Tongue (tissue), 2 donors: ENCODE results near the gene ASB15. TPM values are rescaled to one million over a fixed set of nuclear protein-coding genes. Genes with fewer than 3 reads are reported as not detected.
"Not testable (repeated sequence)": the region's sequence is repeated elsewhere in the genome, so short reads cannot be mapped to it uniquely, and the experiment has no call there.

ENCODE experiments used
- DNase-seq: peaks from one replicate; pipeline ENCODE4 v3.0.0-alpha.2; 2015
- total RNA-seq: library from RNA; depleted of rRNA; stranded (reverse); fragments of >200 nt; gene quantifications from one replicate; pipeline ENCODE4 v1.2.3, GENCODE V29; 2014

Gene ASB15
- total RNA-seq = 10.8 TPM

- peak; percentile 65 for DNase-seq
Measured at GRCh38 chr7:123601530-123601929, at the start of gene ASB15. TSS of gene ASB15 (plus strand) at chr7:123601821. CDS start at chr7:123614503, 12,682 bp downstream.

- not testable (repeated sequence) for DNase-seq
Measured at GRCh38 chr7:123552134-123552533, 49.5 kb upstream of the ASB15 start.

DNA sequence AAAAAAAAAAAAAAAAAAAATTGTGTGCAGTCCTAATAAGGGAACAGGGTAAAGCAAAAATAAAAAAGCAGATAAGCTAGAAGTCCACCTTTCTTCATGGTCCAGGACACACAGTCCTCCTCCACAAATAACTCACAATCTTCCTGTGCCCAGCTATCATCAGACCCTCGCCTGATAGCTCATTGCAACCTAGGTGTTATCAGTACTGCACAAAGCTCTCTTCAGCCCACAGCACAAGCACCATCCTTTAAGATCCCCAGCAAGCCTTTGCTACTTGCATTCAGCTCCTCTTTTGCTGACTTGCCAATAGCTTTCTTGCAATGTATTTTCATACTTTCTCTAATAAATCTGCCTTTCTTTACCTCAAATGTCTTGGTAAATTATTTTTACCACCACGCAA is 49.0 kb upstream of the ASB15 start:
- no peak for DNase-seq

- DNase-seq = no peak
Measured at GRCh38 chr7:123553159-123553558, 48.5 kb upstream of the ASB15 start.

GRCh38 chr7:123555484-123555883 is 46.1 kb upstream of the ASB15 start:
- no peak for DNase-seq

- DNase-seq = no peak
Measured at GRCh38 chr7:123557016-123557397, 44.6 kb upstream of the ASB15 start.

DNA sequence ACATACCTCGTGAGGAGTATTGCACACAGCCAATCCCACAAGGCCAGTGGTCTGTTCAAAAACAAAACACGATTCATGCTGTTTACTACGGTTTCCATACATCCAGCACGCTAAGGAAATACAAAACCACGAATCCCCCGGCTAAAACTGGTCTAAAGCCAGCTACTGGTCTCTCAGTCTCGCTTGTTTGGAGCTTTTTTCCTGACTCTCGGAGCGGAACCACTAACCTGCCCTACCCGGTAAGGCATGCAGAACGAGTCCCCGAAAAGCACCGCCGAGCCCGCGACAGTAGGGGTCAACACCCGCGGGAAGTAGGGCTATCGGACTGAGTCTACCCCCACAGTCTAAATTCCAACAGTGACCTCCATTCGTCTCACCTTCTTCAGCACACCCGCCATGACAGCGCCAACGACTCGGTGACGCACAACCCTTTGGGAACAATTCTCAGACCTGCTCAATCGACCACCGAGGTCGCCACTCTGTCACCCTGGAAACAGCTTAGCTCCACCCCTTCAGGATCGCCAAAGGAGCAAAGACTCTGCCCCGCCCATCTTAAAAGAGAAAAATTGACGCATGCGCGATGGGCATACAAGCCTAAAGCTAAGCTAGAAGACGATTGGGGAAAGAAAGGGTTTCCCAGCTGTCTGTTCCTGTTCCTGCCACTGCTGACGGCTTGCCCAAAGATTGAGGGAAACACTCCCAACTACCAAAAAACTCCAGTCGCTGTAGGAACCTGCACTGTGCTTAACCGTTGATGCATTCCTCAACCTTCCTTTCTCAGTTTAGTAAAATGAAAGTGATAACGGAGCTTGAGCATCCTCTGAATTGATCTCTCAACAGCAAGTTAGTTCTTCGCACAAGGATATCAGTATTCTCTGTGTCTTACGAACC is 44.0 kb upstream of the ASB15 start, which contains the start of gene NDUFA5:
Gene NDUFA5, minus strand, starts transcription at position 421 of the 891 bp plus-strand sequence. Its CDS starts 23 bp downstream, at position 398.
- peak; percentile 100 for DNase-seq

DNA sequence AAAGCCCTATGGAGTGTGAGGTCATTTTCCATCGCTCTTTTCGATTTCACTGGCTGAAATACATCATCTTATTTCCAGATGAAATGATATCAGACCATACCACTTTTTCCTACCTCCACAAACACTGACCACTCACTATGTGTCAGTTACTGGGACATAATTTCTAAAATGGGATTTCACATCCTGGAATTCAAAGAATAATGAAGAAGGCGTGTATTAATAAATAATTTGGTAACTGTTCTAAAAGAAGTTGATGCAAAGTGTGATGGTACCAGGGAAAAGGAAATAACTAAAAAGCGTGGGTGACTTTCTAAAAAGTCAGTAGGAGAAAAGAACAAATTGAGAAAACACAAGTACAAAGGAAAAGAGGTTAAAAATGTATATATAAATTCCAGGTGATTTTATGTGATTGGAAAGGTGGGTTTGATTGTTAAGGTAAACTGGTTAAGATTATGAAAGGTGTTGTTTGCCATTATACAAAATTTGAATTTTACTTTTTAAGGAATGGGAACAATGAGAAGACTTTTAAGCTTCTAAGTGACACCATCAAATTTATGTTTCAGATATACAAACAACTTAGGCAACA is 43.2 kb upstream of the ASB15 start:
- DNase-seq = no peak

DNA sequence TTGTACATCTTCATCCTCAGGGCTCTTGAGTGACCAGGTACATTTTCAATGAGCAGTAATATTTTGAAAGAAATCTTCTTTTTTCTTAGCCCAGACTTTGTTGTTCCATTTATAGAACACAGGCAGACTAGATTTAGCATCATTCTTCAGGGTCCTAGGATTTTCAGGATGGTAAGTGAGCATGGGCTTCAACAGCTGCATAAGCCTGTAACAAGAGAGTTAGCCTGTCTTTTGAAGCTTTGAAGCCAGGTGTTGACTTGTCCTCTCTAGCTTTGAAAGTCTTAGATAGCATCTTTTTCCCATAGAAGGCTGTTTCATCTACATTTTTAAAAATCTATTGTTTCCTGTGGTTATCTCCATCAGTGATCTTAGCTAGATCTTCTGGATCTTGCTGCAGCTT is 39.5 kb upstream of the ASB15 start:
- DNase-seq = no peak

DNA sequence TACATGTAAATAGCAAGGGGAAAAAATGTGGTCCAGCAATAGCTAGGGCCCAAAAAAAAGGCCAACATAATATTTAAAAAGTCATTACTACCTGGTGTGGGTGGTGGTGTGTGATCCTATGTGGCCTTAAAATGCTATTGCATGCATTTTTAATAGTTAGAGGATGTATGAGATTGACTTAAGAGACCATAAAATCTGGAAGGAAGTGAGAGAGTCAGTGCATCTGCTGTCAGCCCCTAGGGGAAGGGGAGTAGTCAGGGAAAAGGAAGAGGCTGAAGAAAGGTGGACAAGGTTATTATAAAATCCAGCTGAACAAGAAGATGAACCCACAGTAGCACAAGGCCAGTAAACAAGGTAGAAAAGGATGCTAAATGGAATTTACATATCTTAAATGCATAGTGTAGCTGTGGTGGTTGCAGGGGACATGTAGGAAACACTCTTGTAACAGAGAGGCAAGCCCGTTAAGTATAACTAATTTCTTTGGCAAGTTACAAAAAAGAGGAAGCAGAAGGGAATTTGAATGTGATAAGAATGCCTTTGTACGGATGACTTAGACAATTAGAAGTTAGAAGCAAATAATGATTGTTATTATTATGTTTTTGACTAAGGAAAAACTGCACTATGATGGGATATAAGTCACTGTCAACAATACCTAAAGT is 32.1 kb upstream of the ASB15 start:
- no peak for DNase-seq

- DNase-seq = no peak
Measured at GRCh38 chr7:123570390-123571182, 31.0 kb upstream of the ASB15 start.

- no peak for DNase-seq
Measured at GRCh38 chr7:123571187-123571586, 30.4 kb upstream of the ASB15 start.

GRCh38 chr7:123571684-123572083 is 29.9 kb upstream of the ASB15 start:
- no peak for DNase-seq

GRCh38 chr7:123573341-123573740 is 28.3 kb upstream of the ASB15 start:
- DNase-seq = no peak

DNA sequence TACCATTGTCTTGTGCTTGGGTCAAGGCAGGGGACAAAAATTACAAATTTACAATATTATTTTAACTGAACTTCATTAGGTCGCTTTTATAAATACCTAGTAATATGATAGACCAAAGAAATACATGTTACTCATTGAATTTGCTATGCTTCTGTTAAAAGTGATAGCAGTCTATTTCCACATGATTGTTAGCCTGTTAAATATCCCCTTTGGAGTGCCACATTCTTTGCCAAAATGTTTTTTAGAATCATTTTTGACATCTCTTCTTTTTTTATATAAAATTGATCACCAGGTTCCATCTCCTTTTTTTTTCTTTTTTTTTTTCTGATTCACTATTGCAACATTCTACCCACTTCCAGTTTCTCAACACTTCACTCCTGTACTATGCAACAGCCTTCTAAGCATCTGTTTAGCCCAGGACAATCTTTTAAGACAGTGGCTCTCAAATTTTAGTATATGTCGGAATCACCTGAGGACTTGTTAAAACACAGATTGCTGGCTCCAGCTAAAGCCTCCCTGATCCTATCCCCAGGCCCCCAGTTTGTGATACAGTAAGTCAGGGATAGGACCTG is 27.6 kb upstream of the ASB15 start:
- DNase-seq = no peak

DNA sequence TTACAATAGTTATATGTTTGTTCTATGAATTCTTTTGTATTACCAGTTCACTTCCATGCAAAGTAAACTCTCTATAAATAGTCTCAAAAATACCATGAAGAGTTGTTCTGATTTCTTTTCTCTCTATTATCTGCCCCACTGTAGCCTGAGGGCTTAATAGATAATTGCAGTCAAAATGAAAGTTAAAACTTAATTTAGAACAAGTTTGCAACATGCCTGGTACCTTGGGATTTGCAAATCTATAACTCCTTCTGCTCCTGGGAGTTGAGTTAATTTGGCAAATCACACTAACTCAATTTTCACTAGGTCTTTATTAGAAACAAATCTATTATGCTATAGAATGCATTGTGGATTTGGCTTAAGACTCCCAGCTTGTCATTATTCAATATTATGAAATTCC is 22.2 kb upstream of the ASB15 start:
- DNase-seq = no peak

- peak; percentile 46 for DNase-seq
Measured at GRCh38 chr7:123580406-123581161, 21.0 kb upstream of the ASB15 start.

DNA sequence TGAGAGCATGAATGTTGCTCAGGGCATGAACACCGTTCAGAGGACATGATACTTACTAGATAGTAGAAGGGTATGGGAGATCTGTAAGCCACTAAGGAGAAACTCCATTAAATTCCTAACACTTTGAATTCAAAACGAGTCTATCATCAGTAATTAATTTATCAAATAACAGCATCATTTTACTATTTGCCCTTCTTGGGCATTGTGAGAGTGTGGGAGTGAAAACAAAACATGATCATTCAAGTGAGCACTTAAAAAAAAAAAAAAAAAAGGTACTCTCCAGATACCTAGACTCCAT is 20.5 kb upstream of the ASB15 start:
- no peak for DNase-seq

- no peak for DNase-seq
Measured at GRCh38 chr7:123583821-123584220, 17.8 kb upstream of the ASB15 start.

- no peak for DNase-seq
Measured at GRCh38 chr7:123588376-123588775, 13.2 kb upstream of the ASB15 start.

GRCh38 chr7:123594813-123595241 is 6.8 kb upstream of the ASB15 start:
- peak; percentile 34 for DNase-seq
